Activated gamma-delta T cell (primary cell): Measurements from ENCODE around the gene KRIT1.
"Not testable (repeated sequence)": the region's sequence is repeated elsewhere in the genome, so short reads cannot be mapped to it uniquely, and the experiment has no call there.

Experiments
- DNase-seq: peaks from one replicate; lab custom pipeline; 2025; lab: John Stamatoyannopoulos, UW
- total RNA-seq, 2 donors: gene quantifications; one replicate each; lab custom pipeline; 2026; lab: John Stamatoyannopoulos, UW

The KRIT1 gene
- total RNA-seq = 38.0 to 52.6 reads per million in 2 donors

GRCh38 chr7:92245487-92246359, at the start of gene KRIT1, which contains the start of gene ANKIB1:
KRIT1 (minus strand) TSS chr7:92245914; CDS start chr7:92242135, 3,779 bp downstream.
ANKIB1 (plus strand) TSS chr7:92245974; CDS start chr7:92294979, 49,005 bp downstream.
- peak; percentile 73 for DNase-seq

GRCh38 chr7:92295391-92295790, 49.7 kb upstream of the KRIT1 start:
- DNase-seq = no peak

GRCh38 chr7:92293896-92294590, 48.3 kb upstream of the KRIT1 start:
- DNase-seq = no peak

DNA sequence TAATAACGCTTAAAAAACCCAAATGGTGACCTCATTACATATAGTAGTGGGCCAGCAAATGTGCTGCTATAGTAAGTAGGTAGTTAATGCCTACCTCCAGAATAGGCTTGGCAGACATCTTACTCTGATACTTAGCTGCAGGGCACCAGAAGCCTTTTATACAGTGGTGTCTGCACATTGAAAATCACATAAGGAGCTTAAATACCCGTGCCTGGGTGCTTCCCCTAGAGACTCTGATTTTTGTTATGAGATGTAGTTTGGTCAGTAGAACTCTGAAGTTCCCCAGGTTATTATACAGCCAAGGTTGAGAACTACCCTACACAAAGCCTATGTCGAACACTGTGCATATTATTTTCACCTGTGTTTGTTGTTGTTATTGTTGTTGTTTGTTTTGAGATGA, 47.3 kb upstream of the KRIT1 start:
- no peak for DNase-seq

DNA sequence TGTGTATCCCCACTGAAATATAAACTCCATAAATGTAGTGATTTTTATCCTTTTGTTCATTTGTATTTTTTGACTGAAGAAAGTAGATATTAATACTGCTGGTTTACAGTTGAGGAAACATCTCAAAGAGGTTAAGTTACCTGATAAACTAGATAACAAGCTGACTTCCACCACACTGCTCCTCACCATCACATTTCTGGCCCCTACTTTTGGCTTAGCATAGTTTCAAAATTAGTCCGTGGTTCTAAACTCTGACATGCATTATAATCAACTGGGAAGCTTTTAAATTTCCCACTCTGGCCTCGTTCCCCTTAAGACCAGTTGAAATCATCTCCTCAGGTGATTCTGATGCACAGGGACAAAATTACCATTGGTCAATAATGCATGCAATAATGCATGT, 43.6 kb upstream of the KRIT1 start:
- DNase-seq = no peak

DNA sequence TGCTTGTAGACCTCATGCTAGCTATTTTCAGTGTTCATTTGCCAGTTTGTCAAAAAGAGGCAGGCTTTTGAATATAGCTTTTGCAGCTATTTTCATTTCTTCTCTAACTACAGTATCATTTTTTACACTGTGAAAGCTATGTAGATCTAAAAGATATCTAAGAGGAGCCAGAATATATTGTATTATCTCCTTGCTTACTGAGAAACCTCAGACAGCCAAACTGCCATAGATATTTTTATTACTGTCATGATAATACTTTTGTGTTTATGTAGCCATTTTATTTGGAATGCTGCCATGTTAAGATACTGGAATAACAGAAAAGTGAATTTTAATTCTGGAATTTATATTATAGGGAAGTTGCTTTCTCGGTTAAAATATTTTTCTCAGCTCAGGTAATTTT, 37.2 kb upstream of the KRIT1 start:
- no peak for DNase-seq

DNA sequence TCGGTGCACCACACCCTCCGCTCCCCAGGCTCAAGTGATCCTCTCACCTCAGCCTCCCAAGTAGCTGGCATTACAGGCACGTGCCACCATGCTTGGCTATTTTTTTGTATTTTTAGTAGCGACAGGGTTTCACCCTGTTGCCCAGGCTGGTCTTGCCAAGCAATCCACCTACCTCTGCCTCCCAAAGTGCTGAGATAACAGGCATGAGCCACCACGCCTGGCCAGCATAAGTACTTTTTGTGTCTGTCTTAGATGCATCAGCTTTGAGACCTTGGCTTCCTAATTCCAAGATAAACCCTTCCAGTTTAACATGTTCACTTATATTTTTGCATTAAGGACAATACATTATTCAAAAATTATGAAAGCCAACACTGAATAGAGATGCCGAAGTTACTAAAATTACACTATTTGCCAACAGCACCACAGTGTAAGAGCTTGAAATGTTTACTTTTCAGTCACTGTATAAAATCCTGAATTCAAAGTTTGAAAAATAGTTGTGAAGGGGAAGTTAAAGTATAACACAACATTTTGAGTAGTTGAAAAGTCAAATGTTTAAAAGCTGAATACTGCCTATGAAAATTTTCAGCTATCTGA, 36.6 kb upstream of the KRIT1 start:
- no peak for DNase-seq

GRCh38 chr7:92281031-92281430, 35.3 kb upstream of the KRIT1 start:
- no peak for DNase-seq

DNA sequence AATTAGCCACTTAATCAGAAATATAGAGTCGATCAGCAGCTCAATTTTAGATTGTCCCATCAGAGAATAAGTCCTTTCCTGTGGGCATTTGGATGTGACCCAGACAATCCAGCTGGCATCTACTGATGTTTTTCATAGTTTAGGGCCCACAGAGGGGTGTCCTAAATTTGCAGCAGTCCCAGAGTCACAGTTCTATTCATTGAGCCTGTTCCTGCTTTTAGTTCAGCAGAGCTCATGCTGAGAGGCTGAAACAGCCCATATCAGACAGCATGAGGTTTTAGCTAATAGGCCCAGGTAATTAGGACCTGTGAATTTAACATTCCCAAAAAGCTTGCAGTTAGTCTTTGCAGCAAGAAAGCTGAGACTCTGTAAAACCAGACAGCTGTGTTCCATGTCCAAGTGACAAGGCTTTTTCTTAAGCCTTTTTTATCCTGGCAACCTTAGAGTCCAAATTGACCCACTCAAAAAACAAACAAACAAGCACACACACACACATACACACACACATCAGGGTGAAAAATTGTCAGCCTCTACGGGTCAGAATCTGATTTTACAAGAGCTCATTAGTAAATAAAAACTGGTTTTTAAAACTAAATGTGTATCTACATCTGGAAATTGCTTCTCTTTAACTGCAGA, 33.8 kb upstream of the KRIT1 start:
- DNase-seq = no peak

DNA sequence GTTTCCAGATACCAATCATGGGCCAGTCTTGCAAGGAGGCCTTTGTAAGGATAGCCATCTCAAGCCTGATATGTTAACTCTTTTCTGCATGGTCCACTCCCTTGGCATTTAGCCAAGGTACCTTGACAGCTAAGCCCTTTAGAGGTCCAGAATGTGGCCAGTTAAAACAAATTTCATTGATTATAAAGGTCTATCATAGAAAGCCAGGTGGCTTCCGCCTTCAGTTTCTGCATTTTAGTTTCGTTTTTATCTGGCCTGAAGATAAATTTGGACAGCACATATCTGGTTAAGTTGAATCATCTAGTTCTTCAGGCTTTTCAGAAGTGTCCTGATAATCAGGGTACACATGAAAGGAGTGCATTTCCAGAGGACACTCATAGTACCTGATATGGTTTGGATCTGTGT, 30.7 kb upstream of the KRIT1 start:
- no peak for DNase-seq

- DNase-seq = no peak
These were observed 29.6 kb upstream of the KRIT1 start for GRCh38 chr7:92275327-92275726.

- DNase-seq = no peak
These were observed 23.2 kb upstream of the KRIT1 start for GRCh38 chr7:92268921-92269320.

DNA sequence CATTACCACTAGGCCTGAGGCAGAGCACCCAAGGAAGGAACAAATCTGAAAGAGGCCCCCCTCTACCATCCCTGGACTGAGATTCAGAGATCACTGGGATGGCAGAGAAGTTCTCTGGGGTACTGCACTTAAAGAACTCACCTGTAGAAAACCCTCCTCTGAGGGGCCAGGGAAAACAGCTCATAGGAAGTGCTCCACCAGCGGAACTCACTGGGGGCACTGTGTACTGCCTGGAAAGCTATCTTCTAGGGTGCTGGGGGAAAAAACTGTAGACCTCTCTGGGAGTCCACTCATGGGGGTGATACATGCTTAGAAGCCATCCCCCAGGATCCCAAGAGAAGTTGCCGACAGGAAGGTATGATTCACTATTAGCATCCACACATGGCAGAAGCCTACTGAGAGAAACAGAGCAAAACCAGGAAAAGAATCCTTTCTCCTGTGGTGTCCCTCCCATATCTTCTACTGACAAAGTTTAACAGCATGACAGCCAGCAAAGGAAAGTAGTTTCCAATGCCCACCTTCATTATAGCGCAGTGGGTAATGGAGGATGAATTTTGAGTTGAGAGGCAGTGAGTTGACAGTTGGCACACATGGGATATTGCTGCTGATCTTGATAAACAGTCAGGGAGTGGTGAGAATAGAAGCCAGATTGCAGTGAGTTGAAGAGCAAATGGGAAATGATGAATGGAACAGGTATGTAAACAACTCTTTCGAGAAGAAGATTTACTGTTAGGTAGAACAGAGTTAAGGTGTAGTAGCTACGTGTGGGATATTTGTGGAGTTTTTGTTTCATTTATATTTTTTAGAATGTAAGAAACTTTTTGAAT, 20.9 kb upstream of the KRIT1 start:
- no peak for DNase-seq

- no peak for DNase-seq
These were observed 14.6 kb upstream of the KRIT1 start for GRCh38 chr7:92260248-92260781.

DNA sequence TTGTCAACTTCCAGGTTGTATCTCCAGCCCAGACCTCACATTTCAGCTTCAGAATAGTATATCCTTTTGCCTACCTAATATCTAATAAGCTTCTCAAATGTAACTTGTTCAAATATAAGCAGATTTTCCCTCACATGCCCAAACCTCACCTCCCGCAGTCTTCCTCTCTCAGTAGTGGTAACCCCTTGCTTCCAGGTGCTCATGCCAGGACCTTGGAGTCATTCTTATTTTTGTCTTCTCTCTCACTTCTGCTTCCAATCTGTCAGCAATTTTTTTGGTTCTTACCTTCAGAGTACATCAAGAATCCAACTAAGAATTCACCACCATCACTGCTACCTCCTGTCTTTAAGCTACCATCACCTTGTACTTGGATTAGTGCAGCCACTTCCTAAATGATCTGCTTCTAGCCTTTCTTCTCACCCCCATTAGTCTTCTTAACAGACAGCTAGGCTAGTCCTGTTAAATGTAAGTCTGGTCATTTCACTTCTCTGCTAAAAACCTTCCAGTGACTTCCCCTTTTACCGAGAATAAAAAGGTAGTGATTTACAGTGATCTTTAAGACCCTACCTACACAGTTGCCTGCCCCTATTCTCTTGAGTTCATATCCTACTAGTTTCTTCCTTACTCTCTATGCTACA, 14.0 kb upstream of the KRIT1 start:
- no peak for DNase-seq

- DNase-seq = no peak
These were observed 13.3 kb upstream of the KRIT1 start for GRCh38 chr7:92259062-92259461.

DNA sequence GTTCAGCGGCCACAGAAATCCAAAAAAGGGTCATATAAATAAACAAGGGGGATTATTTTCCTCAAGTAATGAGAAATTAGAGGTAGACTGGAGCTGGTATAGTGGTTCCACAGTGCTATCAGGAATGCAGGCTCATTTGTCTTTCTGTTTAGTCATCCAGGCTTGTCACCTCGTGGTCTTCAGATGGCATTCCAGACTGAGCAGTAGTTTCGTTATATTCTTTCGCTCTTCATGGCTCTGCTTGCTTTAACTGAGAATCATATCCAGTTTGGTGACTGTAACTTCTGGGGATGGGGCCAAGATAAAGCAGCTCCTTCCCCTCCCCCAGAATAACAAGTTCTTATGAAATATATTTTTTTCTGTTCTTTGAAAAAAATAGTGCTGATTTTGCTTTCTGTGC, 9.6 kb upstream of the KRIT1 start:
- DNase-seq = no peak

DNA sequence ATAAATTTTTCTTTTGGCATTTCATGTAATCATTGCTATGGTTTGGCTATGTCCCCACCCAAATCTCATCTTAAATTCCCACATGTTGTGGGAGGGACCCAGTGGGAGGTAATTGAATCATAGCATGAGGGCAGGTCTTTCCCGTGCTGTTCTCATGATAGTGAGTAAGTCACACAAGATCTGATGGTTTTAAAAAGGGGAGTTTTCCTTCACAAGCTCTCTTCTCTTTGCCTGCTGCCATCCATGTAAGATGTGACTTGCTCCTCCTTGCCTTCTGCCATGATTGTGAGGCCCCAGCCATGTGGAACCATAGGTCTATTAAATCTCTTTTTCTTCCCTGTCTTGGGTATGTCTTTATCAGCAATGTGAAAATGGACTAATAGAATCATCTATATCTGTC, 9.1 kb upstream of the KRIT1 start:
- not testable (repeated sequence) for DNase-seq

DNA sequence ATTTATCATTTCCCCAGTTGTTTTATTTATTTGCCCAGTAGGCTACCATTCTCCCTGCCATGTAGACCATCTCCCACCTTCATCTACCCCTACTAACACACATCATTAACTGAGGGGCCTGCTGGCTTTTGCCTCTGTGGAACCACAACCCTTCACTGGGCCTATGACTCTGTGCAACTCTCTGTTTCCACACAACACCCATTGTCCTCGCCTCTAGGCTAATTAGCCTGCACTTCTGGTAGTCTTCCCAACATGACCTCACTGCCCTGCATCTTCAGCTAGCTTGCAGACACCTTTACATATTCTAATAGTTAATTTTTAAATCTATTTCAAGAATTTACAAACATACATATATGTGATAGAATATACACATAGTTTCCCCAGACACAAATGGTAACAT, 7.5 kb upstream of the KRIT1 start:
- DNase-seq = no peak

DNA sequence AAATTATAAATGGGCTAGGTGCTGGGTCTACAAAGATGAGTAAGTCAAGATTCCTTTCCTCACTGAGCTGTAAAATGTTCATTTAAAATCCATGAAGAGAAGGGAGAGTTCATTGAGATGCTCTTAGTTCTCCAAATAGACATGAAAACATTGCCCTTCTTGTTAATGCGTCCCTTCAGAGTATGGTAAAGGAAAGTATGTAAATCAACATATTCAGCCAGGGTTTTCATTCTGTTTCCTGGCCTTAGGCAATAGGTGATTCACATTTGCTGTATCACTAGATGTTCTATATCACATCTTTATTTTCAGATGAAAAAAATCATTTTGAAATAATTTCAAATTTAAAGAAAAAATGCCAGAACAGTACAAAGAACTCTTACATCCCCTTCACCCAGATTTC, 5.5 kb upstream of the KRIT1 start:
- no peak for DNase-seq

DNA sequence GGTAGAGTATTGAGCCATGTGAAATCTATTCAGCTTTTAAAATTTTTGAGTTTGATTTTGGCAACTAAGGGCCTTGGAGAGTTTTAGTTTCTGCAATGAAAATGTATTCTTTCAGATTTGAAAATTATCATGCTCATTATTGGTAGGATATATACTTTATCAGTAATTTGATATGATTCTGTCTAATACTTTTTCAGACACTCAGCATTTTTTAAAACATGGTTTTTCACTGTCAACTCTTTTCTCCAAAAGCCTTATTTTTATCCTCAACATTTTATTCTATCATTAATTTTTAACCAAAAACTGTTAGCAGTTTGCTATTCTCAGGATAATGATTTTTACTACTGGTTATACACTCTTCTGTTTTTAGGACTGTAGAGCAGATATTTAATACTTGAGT, 4.9 kb upstream of the KRIT1 start:
- DNase-seq = no peak
